GM12872 (cell line): Measurements from ENCODE around the gene APOBEC3G.

Experiments
- CTCF ChIP-seq: IDR thresholded peaks from 3 replicates; pipeline ENCODE4 v1.5.1; 2011; ENCODE audit warnings: low read depth, mild to moderate bottlenecking, low read length, moderate library complexity; ENCODE audit not compliant: insufficient read depth

Gene APOBEC3G

GRCh38 chr22:39089928-39090327 is 12.9 kb downstream of the APOBEC3G start:
- TF ChIP-seq CTCF, result no peak

- TF ChIP-seq CTCF, result no peak
Observed at GRCh38 chr22:39090426-39091064, 13.5 kb downstream of the APOBEC3G start.

- no peak for TF ChIP-seq CTCF
Observed at GRCh38 chr22:39091126-39092081, 14.3 kb downstream of the APOBEC3G start.

GRCh38 chr22:39092111-39092862 is 15.2 kb downstream of the APOBEC3G start:
- TF ChIP-seq CTCF, result no peak

GRCh38 chr22:39094717-39095389 is 17.8 kb downstream of the APOBEC3G start:
- no peak for TF ChIP-seq CTCF

- no peak for TF ChIP-seq CTCF
Observed at GRCh38 chr22:39095971-39096370, 18.9 kb downstream of the APOBEC3G start.
